Type B pancreatic cell (in vitro differentiated cells): ENCODE results near the gene THOC2. TPM values are rescaled to one million over a fixed set of nuclear protein-coding genes. Genes with fewer than 3 reads are reported as not detected.
"Not testable (repeated sequence)": the region's sequence is repeated elsewhere in the genome, so short reads cannot be mapped to it uniquely, and the experiment has no call there.

Source experiments
- DNase-seq: peaks from one replicate; pipeline ENCODE4 v3.0.0; 2021; ENCODE audit warnings: mixed read lengths; ENCODE audit not compliant: unreplicated experiment; ENCODE audit errors: extremely low spot score
- H3K27ac Mint-ChIP-seq: 2 replicates; pipeline ENCODE4 v1.8.0; 2021; ENCODE audit warnings: mild to moderate bottlenecking, mixed read lengths
- H3K27me3 Mint-ChIP-seq: 2 replicates; pipeline ENCODE4 v1.8.0; 2021; ENCODE audit warnings: mixed read lengths
- H3K36me3 Mint-ChIP-seq: 2 replicates; pipeline ENCODE4 v1.8.0; 2021; ENCODE audit warnings: mixed read lengths
- H3K4me1 Mint-ChIP-seq: one replicate; pipeline ENCODE4 v1.8.0; 2021; ENCODE audit warnings: mixed read lengths; ENCODE audit not compliant: unreplicated experiment
- H3K4me3 Mint-ChIP-seq: 2 replicates; pipeline ENCODE4 v1.8.0; 2021; ENCODE audit warnings: mild to moderate bottlenecking, mixed read lengths
- H3K9me3 Mint-ChIP-seq: 2 replicates; pipeline ENCODE4 v1.8.0; 2021; ENCODE audit warnings: mixed read lengths
- CTCF ChIP-seq: fragments of 200-600 bp; sonication (generic); conservative IDR thresholded peaks from 2 replicates; pipeline ENCODE4 v1.5.0; 2021; ENCODE audit warnings: antibody characterized with exemption, mild to moderate bottlenecking
- total RNA-seq: library from RNA; stranded (reverse); gene quantifications from 2 replicates; pipeline ENCODE4 v1.2.1, GENCODE V29; 2021; ENCODE audit warnings: low replicate concordance

The THOC2 gene
- total RNA-seq, 1 donor from 2014 or later: 96.2 TPM

GRCh38 chrX:123764967-123765871 lies 32.4 kb upstream of the THOC2 start:
- Mint-ChIP-seq H3K27me3 (no peaks in the 10 kb centered on the region), H3K36me3 (no peaks in the 10 kb centered on the region), H3K27ac (peak overlapping the region; percentile 66), H3K4me1 (no peaks in the 10 kb centered on the region), H3K9me3 (no peaks in the 10 kb centered on the region), H3K4me3 (peak overlapping the region; percentile 71)
- TF ChIP-seq CTCF: no peak
- DNase-seq: peak; percentile 79

- H3K27ac Mint-ChIP-seq, H3K4me1 Mint-ChIP-seq, DNase-seq, H3K9me3 Mint-ChIP-seq, H3K27me3 Mint-ChIP-seq, H3K4me3 Mint-ChIP-seq, H3K36me3 Mint-ChIP-seq: not testable (repeated sequence)
These were observed 27.0 kb upstream of the THOC2 start for GRCh38 chrX:123759849-123760248.

GRCh38 chrX:123757794-123758193 lies 24.9 kb upstream of the THOC2 start:
- not testable (repeated sequence) for H3K36me3 Mint-ChIP-seq, H3K9me3 Mint-ChIP-seq

GRCh38 chrX:123756320-123756719 lies 23.5 kb upstream of the THOC2 start:
- DNase-seq: no peak
- Mint-ChIP-seq H3K4me1 (no peaks in the 10 kb centered on the region), H3K36me3 (no peaks in the 10 kb centered on the region), H3K4me3 (no peak overlapping the region), H3K27me3 (no peaks in the 10 kb centered on the region), H3K9me3 (peaks cover 6% of the 10 kb centered on the region), H3K27ac (no peak overlapping the region)
- no peak for TF ChIP-seq CTCF

More at GRCh38 chrX:123757794-123758193, 24.9 kb upstream of the THOC2 start:
- H3K4me1 Mint-ChIP-seq, H3K27me3 Mint-ChIP-seq, H3K27ac Mint-ChIP-seq, H3K4me3 Mint-ChIP-seq, DNase-seq: not testable (repeated sequence)

GRCh38 chrX:123755107-123755506 lies 22.3 kb upstream of the THOC2 start:
- TF ChIP-seq CTCF: no peak
- peaks cover 6% of the 10 kb centered on the region for H3K9me3 Mint-ChIP-seq
- no peak overlapping the region for H3K4me3 Mint-ChIP-seq
- H3K27ac Mint-ChIP-seq: no peak overlapping the region
- H3K27me3 Mint-ChIP-seq: no peaks in the 10 kb centered on the region
- no peak for DNase-seq
- H3K36me3 Mint-ChIP-seq: no peaks in the 10 kb centered on the region
- no peaks in the 10 kb centered on the region for H3K4me1 Mint-ChIP-seq

- Mint-ChIP-seq H3K27me3 (no peaks in the 10 kb centered on the region), H3K36me3 (no peaks in the 10 kb centered on the region), H3K4me3 (no peak overlapping the region), H3K9me3 (peaks cover 6% of the 10 kb centered on the region), H3K27ac (no peak overlapping the region), H3K4me1 (no peaks in the 10 kb centered on the region)
- DNase-seq: no peak
- no peak for TF ChIP-seq CTCF
These were observed 21.0 kb upstream of the THOC2 start for GRCh38 chrX:123753656-123754350.
